Activated CD8-positive, alpha-beta memory T cell treated with anti-CD3 and anti-CD28 coated beads, Interleukin-2, amount 10 ng/mL, durations not matched to agents 7 days and 5 days (primary cell): ENCODE data around the gene LHFPL3. TPM values are rescaled to one million over a fixed set of nuclear protein-coding genes. Genes with fewer than 3 reads are reported as not detected.

ENCODE experiments used
- ATAC-seq: fragments of 150-1000 bp; cut with Tn5 transposase; one replicate; pipeline ENCODE4 v1.10.0; 2021; ENCODE audit warnings: moderate library complexity
- CTCF ChIA-PET: fragments of 350-600 bp; sonication (Branson Sonifier 250); formaldehyde crosslinking; loops from one replicate; lab custom pipeline; 2021; ENCODE audit warnings: antibody characterized with exemption; lab: Charles Lee
- DNase-seq: peaks from one replicate; pipeline ENCODE4 v3.0.0-alpha.2; 2020
- H3K27ac Mint-ChIP-seq: one replicate; pipeline ENCODE4 v1.8.0; 2021; ENCODE audit warnings: mild to moderate bottlenecking, mixed read lengths
- H3K27me3 Mint-ChIP-seq: one replicate; pipeline ENCODE4 v1.8.0; 2021; ENCODE audit warnings: mixed read lengths
- H3K36me3 Mint-ChIP-seq: one replicate; pipeline ENCODE4 v1.8.0; 2021; ENCODE audit warnings: mild to moderate bottlenecking, mixed read lengths
- H3K4me1 Mint-ChIP-seq: one replicate; pipeline ENCODE4 v1.8.0; 2021; ENCODE audit warnings: mixed read lengths
- H3K4me3 Mint-ChIP-seq: one replicate; pipeline ENCODE4 v1.8.0; 2021; ENCODE audit warnings: mild to moderate bottlenecking, moderate library complexity, mixed read lengths
- H3K9me3 Mint-ChIP-seq: one replicate; pipeline ENCODE4 v1.8.0; 2022; ENCODE audit warnings: low read depth, mixed read lengths
- total RNA-seq, 2 experiments: library from RNA; stranded (reverse); gene quantifications; one replicate each; pipeline ENCODE4 v1.2.3, GENCODE V29; 2021

LHFPL3 gene
- total RNA-seq, 2 experiments from 2014 or later, result not detected

GRCh38 chr7:104848138-104848990, 520.0 kb downstream of the LHFPL3 start:
- ATAC-seq (peak; percentile 55), DNase-seq (peak; percentile 61)
- Mint-ChIP-seq H3K4me3 (no peak overlapping the region), H3K27ac (no peak overlapping the region), H3K36me3 (no peaks in the 10 kb centered on the region), H3K27me3 (peaks cover 24% of the 10 kb centered on the region), H3K9me3 (no peaks in the 10 kb centered on the region), H3K4me1 (no peaks in the 10 kb centered on the region)
- CTCF ChIA-PET, result interaction anchor here (0.6 to 2.7 kb wide), 15 partner anchors 9 to 618 kb away, joined by 3 to 14 read pairs (median 3); no protein-coding TSS in a partner anchor

- Mint-ChIP-seq H3K27me3 (peaks cover 20% of the 10 kb centered on the region), H3K4me3 (no peak overlapping the region), H3K4me1 (no peaks in the 10 kb centered on the region), H3K27ac (no peak overlapping the region), H3K36me3 (no peaks in the 10 kb centered on the region), H3K9me3 (no peaks in the 10 kb centered on the region)
- DNase-seq (no peak), ATAC-seq (no peak)
- CTCF ChIA-PET, result no interaction called here
These were observed 522.0 kb downstream of the LHFPL3 start for GRCh38 chr7:104850374-104850773.

- H3K4me3 Mint-ChIP-seq, result no peak overlapping the region
- H3K27me3 Mint-ChIP-seq, result peaks cover 11% of the 10 kb centered on the region
- no peak overlapping the region for H3K27ac Mint-ChIP-seq
- no peaks in the 10 kb centered on the region for H3K36me3 Mint-ChIP-seq
- no peaks in the 10 kb centered on the region for H3K4me1 Mint-ChIP-seq
- ATAC-seq (no peak), DNase-seq (no peak)
- H3K9me3 Mint-ChIP-seq, result no peaks in the 10 kb centered on the region
- CTCF ChIA-PET, result interaction anchor here (0.8 to 1.4 kb wide), 2 partner anchors 17 to 620 kb away, joined by 3 read pairs; no protein-coding TSS in a partner anchor
These were observed 522.9 kb downstream of the LHFPL3 start for GRCh38 chr7:104851268-104851667.

- CTCF ChIA-PET, result interaction anchor here (1.3 to 1.4 kb wide), 3 partner anchors 10 to 621 kb away, joined by 3 to 5 read pairs (median 3); no protein-coding TSS in a partner anchor
- Mint-ChIP-seq H3K4me3 (no peak overlapping the region), H3K9me3 (no peaks in the 10 kb centered on the region), H3K4me1 (peaks cover 3% of the 10 kb centered on the region), H3K27me3 (peaks cover 5% of the 10 kb centered on the region), H3K27ac (no peak overlapping the region), H3K36me3 (no peaks in the 10 kb centered on the region)
- DNase-seq (no peak), ATAC-seq (no peak)
These were observed 524.0 kb downstream of the LHFPL3 start for GRCh38 chr7:104852386-104852785.

GRCh38 chr7:104855861-104856260, 527.5 kb downstream of the LHFPL3 start:
- ATAC-seq (no peak), DNase-seq (no peak)
- no peak overlapping the region for H3K27ac Mint-ChIP-seq
- CTCF ChIA-PET, result no interaction called here
- H3K27me3 Mint-ChIP-seq, result peaks cover 9% of the 10 kb centered on the region
- H3K4me1 Mint-ChIP-seq, result peaks cover 16% of the 10 kb centered on the region
- H3K36me3 Mint-ChIP-seq, result no peaks in the 10 kb centered on the region
- no peak overlapping the region for H3K4me3 Mint-ChIP-seq
- H3K9me3 Mint-ChIP-seq, result no peaks in the 10 kb centered on the region

GRCh38 chr7:104857458-104858425, 529.3 kb downstream of the LHFPL3 start:
- Mint-ChIP-seq H3K27me3 (peaks cover 13% of the 10 kb centered on the region), H3K4me1 (peaks cover 16% of the 10 kb centered on the region), H3K36me3 (no peaks in the 10 kb centered on the region), H3K27ac (peak overlapping the region; percentile 18), H3K4me3 (peak overlapping the region; percentile 2), H3K9me3 (no peaks in the 10 kb centered on the region)
- CTCF ChIA-PET, result interaction anchor here (1.0 to 1.6 kb wide), 3 partner anchors 10 to 60 kb away, joined by 5 to 8 read pairs (median 6); no protein-coding TSS in a partner anchor
- DNase-seq, result no peak
- ATAC-seq, result peak; percentile 58

- DNase-seq (no peak), ATAC-seq (no peak)
- Mint-ChIP-seq H3K9me3 (no peaks in the 10 kb centered on the region), H3K36me3 (no peaks in the 10 kb centered on the region), H3K27ac (no peak overlapping the region), H3K4me1 (peaks cover 16% of the 10 kb centered on the region), H3K4me3 (no peak overlapping the region), H3K27me3 (peaks cover 11% of the 10 kb centered on the region)
- CTCF ChIA-PET, result interaction anchor here (1.0 to 2.8 kb wide), 2 partner anchors 24 to 628 kb away, joined by 3 to 11 read pairs; no protein-coding TSS in a partner anchor
These were observed 531.5 kb downstream of the LHFPL3 start for GRCh38 chr7:104859754-104860426.

GRCh38 chr7:104861729-104862390, 533.5 kb downstream of the LHFPL3 start:
- Mint-ChIP-seq H3K4me1 (peaks cover 16% of the 10 kb centered on the region), H3K27ac (no peak overlapping the region), H3K36me3 (no peaks in the 10 kb centered on the region), H3K4me3 (no peak overlapping the region), H3K27me3 (peaks cover 28% of the 10 kb centered on the region), H3K9me3 (no peaks in the 10 kb centered on the region)
- DNase-seq (no peak), ATAC-seq (no peak)
- CTCF ChIA-PET, result interaction anchor here (1.0 to 2.8 kb wide), 3 partner anchors 10 to 22 kb away, joined by 3 to 11 read pairs (median 3); no protein-coding TSS in a partner anchor

GRCh38 chr7:104862719-104863118, 534.3 kb downstream of the LHFPL3 start:
- H3K27me3 Mint-ChIP-seq, result peaks cover 34% of the 10 kb centered on the region
- peaks cover 10% of the 10 kb centered on the region for H3K4me1 Mint-ChIP-seq
- CTCF ChIA-PET, result interaction anchor here (1.0 to 2.8 kb wide), 2 partner anchors 10 to 21 kb away, joined by 3 to 11 read pairs; no protein-coding TSS in a partner anchor
- no peaks in the 10 kb centered on the region for H3K36me3 Mint-ChIP-seq
- ATAC-seq (no peak), DNase-seq (no peak)
- no peak overlapping the region for H3K27ac Mint-ChIP-seq
- no peak overlapping the region for H3K4me3 Mint-ChIP-seq
- no peaks in the 10 kb centered on the region for H3K9me3 Mint-ChIP-seq

- H3K4me3 Mint-ChIP-seq, result no peak overlapping the region
- peaks cover 3% of the 10 kb centered on the region for H3K27me3 Mint-ChIP-seq
- H3K9me3 Mint-ChIP-seq, result peaks cover 2% of the 10 kb centered on the region
- ATAC-seq (no peak), DNase-seq (no peak)
- CTCF ChIA-PET, result interaction anchor here (1.0 kb wide), 1 partner anchor 10 kb away, joined by 4 read pairs; no protein-coding TSS in a partner anchor
- H3K27ac Mint-ChIP-seq, result no peak overlapping the region
- H3K36me3 Mint-ChIP-seq, result peaks cover 2% of the 10 kb centered on the region
- peaks cover 6% of the 10 kb centered on the region for H3K4me1 Mint-ChIP-seq
These were observed 545.0 kb downstream of the LHFPL3 start for GRCh38 chr7:104873401-104873800.

GRCh38 chr7:104878577-104878976, 550.2 kb downstream of the LHFPL3 start:
- H3K4me3 Mint-ChIP-seq, result peak overlapping the region; percentile 29
- peaks cover 2% of the 10 kb centered on the region for H3K9me3 Mint-ChIP-seq
- H3K36me3 Mint-ChIP-seq, result peaks cover 2% of the 10 kb centered on the region
- peak; percentile 86 for ATAC-seq
- DNase-seq, result no peak
- H3K27me3 Mint-ChIP-seq, result peaks cover 3% of the 10 kb centered on the region
- peak overlapping the region; percentile 54 for H3K27ac Mint-ChIP-seq
- CTCF ChIA-PET, result interaction anchor here (0.8 to 2.4 kb wide), 4 partner anchors 22 to 504 kb away, joined by 3 to 12 read pairs (median 4); no protein-coding TSS in a partner anchor
- H3K4me1 Mint-ChIP-seq, result peaks cover 18% of the 10 kb centered on the region

- CTCF ChIA-PET, result interaction anchor here (1.0 to 3.9 kb wide), 22 partner anchors 10 to 652 kb away, joined by 3 to 103 read pairs (median 6); no protein-coding TSS in a partner anchor
- H3K4me1 Mint-ChIP-seq, result peaks cover 18% of the 10 kb centered on the region
- H3K9me3 Mint-ChIP-seq, result no peaks in the 10 kb centered on the region
- peaks cover 3% of the 10 kb centered on the region for H3K27me3 Mint-ChIP-seq
- DNase-seq (no peak), ATAC-seq (no peak)
- H3K36me3 Mint-ChIP-seq, result no peaks in the 10 kb centered on the region
- H3K4me3 Mint-ChIP-seq, result no peak overlapping the region
- no peak overlapping the region for H3K27ac Mint-ChIP-seq
These were observed 554.9 kb downstream of the LHFPL3 start for GRCh38 chr7:104883248-104883717.
